ENCODE results near the gene ARPC2. TPM values are rescaled to one million over a fixed set of nuclear protein-coding genes. Genes with fewer than 3 reads are reported as not detected.

The ARPC2 gene
- total and polyA plus RNA-seq, 2 of the 13 experiments (the other 11 are each of a cell fraction or from before 2014, with no cell fraction given) = 168 to 303 TPM

DNA sequence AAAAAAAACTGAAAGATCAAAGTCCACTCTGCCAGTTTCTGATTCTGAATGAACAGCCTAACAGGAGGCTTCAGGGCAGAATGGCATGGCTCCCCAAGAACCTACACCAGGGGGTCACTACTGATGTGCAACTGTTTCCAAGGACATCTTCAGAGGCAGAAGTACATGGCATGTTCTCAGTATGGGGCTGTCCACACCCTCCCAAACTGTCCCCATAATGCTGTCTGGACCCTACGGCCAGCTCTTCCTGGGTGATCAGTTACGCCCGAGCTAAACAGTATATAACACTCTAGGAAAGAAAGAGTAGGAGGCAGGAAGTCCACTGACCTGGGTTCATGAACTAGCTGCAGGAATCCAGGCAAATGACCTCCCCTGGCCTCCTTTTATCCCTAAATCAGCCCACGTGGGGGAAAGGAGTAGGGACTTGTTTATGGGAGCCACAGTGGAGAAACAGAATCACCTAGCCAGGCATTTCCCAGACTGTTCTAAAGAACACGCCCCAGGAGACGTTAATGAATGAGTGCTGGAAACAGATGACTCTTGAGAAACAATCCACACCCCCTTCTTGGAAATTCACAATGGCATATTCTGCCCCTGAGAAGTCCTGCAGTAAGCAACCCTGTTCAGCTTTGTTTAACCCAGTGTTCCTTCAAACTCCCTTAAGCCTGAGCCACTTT is 72.8 kb downstream of the ARPC2 start (continued):
- TF ChIP-seq NFAT5 (CRISPR knock-in tag; IDR thresholded peaks at IDR 0.05) = no peak
- TF ChIP-seq, protein P1, sequence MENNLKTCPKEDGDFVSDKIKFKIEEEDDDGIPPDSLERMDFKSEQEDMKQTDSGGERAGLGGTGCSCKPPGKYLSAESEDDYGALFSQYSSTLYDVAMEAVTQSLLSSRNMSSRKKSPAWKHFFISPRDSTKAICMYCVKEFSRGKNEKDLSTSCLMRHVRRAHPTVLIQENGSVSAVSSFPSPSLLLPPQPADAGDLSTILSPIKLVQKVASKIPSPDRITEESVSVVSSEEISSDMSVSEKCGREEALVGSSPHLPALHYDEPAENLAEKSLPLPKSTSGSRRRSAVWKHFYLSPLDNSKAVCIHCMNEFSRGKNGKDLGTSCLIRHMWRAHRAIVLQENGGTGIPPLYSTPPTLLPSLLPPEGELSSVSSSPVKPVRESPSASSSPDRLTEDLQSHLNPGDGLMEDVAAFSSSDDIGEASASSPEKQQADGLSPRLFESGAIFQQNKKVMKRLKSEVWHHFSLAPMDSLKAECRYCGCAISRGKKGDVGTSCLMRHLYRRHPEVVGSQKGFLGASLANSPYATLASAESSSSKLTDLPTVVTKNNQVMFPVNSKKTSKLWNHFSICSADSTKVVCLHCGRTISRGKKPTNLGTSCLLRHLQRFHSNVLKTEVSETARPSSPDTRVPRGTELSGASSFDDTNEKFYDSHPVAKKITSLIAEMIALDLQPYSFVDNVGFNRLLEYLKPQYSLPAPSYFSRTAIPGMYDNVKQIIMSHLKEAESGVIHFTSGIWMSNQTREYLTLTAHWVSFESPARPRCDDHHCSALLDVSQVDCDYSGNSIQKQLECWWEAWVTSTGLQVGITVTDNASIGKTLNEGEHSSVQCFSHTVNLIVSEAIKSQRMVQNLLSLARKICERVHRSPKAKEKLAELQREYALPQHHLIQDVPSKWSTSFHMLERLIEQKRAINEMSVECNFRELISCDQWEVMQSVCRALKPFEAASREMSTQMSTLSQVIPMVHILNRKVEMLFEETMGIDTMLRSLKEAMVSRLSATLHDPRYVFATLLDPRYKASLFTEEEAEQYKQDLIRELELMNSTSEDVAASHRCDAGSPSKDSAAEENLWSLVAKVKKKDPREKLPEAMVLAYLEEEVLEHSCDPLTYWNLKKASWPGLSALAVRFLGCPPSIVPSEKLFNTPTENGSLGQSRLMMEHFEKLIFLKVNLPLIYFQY (CRISPR knock-in tag; IDR thresholded peaks at IDR 0.05; ENCODE audit: borderline replicate concordance) = no peak
- TF ChIP-seq DPF2 (CRISPR knock-in tag; IDR thresholded peaks at IDR 0.05; ENCODE audit: borderline replicate concordance, low read depth) = no peak
- TF ChIP-seq BCL6 (CRISPR knock-in tag; IDR thresholded peaks at IDR 0.05) = peak; percentile 81
- TF ChIP-seq ETV5 (CRISPR knock-in tag; IDR thresholded peaks at IDR 0.05; ENCODE audit: borderline replicate concordance) = peak; percentile 75; the same call in 1 of the 2 replicates
- TF ChIP-seq ZNF598 (CRISPR knock-in tag; IDR thresholded peaks at IDR 0.05; ENCODE audit: borderline replicate concordance) = 0 out of 2 replicates have a peak, but pooled peaks have one; percentile 74
- TF ChIP-seq, protein P2, sequence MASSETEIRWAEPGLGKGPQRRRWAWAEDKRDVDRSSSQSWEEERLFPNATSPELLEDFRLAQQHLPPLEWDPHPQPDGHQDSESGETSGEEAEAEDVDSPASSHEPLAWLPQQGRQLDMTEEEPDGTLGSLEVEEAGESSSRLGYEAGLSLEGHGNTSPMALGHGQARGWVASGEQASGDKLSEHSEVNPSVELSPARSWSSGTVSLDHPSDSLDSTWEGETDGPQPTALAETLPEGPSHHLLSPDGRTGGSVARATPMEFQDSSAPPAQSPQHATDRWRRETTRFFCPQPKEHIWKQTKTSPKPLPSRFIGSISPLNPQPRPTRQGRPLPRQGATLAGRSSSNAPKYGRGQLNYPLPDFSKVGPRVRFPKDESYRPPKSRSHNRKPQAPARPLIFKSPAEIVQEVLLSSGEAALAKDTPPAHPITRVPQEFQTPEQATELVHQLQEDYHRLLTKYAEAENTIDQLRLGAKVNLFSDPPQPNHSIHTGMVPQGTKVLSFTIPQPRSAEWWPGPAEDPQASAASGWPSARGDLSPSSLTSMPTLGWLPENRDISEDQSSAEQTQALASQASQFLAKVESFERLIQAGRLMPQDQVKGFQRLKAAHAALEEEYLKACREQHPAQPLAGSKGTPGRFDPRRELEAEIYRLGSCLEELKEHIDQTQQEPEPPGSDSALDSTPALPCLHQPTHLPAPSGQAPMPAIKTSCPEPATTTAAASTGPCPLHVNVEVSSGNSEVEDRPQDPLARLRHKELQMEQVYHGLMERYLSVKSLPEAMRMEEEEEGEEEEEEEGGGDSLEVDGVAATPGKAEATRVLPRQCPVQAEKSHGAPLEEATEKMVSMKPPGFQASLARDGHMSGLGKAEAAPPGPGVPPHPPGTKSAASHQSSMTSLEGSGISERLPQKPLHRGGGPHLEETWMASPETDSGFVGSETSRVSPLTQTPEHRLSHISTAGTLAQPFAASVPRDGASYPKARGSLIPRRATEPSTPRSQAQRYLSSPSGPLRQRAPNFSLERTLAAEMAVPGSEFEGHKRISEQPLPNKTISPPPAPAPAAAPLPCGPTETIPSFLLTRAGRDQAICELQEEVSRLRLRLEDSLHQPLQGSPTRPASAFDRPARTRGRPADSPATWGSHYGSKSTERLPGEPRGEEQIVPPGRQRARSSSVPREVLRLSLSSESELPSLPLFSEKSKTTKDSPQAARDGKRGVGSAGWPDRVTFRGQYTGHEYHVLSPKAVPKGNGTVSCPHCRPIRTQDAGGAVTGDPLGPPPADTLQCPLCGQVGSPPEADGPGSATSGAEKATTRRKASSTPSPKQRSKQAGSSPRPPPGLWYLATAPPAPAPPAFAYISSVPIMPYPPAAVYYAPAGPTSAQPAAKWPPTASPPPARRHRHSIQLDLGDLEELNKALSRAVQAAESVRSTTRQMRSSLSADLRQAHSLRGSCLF (CRISPR knock-in tag; IDR thresholded peaks at IDR 0.05; ENCODE audit: borderline replicate concordance) = 0 out of 2 replicates have a peak, but pooled peaks have one; percentile 37
- TF ChIP-seq, protein P3, sequence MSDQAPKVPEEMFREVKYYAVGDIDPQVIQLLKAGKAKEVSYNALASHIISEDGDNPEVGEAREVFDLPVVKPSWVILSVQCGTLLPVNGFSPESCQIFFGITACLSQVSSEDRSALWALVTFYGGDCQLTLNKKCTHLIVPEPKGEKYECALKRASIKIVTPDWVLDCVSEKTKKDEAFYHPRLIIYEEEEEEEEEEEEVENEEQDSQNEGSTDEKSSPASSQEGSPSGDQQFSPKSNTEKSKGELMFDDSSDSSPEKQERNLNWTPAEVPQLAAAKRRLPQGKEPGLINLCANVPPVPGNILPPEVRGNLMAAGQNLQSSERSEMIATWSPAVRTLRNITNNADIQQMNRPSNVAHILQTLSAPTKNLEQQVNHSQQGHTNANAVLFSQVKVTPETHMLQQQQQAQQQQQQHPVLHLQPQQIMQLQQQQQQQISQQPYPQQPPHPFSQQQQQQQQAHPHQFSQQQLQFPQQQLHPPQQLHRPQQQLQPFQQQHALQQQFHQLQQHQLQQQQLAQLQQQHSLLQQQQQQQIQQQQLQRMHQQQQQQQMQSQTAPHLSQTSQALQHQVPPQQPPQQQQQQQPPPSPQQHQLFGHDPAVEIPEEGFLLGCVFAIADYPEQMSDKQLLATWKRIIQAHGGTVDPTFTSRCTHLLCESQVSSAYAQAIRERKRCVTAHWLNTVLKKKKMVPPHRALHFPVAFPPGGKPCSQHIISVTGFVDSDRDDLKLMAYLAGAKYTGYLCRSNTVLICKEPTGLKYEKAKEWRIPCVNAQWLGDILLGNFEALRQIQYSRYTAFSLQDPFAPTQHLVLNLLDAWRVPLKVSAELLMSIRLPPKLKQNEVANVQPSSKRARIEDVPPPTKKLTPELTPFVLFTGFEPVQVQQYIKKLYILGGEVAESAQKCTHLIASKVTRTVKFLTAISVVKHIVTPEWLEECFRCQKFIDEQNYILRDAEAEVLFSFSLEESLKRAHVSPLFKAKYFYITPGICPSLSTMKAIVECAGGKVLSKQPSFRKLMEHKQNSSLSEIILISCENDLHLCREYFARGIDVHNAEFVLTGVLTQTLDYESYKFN (CRISPR knock-in tag; conservative IDR thresholded peaks at IDR 0.05) = peak; percentile 84
- TF ChIP-seq ZNF232 (CRISPR knock-in tag; IDR thresholded peaks at IDR 0.05; ENCODE audit: borderline replicate concordance) = 0 out of 2 replicates have a peak, but pooled peaks have one; percentile 50
